ENCODE measurements around the gene TUBB6. TPM values are rescaled to one million over a fixed set of nuclear protein-coding genes. Genes with fewer than 3 reads are reported as not detected.

Gene TUBB6
- 452 TPM for total RNA-seq (ENCODE audit: insufficient read depth, low replicate concordance)

DNA sequence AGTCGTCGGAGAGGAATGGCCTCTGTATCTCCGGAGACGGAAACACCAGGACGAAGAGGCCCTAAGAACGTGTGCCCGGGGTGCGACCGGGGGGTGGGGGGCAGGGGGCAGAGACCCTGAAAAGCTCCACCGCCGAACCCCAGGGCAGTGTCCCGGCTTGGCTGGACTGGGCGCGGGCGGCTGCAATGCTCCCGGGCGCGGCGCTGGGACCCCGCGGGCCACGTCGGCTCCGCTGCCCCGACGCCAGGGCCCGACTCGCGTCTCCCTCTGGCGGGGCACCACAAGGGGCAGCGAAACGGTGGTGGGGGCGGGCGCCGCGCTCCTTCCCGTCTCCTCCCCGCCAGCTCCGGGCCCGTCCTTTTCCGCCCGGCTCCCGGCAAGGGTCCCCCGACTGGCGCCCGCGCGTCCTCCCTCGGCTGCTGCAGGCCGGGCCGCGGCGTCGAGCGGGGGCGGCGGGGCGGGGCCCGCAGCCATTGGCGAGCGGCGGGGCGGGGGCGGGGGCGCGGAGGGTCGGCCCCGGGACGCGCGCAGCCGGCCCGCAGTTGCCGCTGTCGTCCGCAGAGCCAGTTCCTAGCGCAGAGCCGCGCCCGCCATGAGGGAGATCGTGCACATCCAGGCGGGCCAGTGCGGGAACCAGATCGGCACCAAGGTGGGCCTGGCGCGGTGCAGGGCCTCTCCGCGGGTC, at the start of gene TUBB6:
TUBB6 (plus strand) TSS at position 541 of the 685 bp plus-strand sequence; CDS start at position 593, 52 bp downstream.
- peak; percentile 84 for DNase-seq (ENCODE audit: low spot score)

- DNase-seq (ENCODE audit: low spot score): no peak
Observed at GRCh38 chr18:12258719-12259705, 49.0 kb upstream of the TUBB6 start.

- DNase-seq (ENCODE audit: low spot score): no peak
Observed at GRCh38 chr18:12262748-12263147, 45.3 kb upstream of the TUBB6 start.

DNA sequence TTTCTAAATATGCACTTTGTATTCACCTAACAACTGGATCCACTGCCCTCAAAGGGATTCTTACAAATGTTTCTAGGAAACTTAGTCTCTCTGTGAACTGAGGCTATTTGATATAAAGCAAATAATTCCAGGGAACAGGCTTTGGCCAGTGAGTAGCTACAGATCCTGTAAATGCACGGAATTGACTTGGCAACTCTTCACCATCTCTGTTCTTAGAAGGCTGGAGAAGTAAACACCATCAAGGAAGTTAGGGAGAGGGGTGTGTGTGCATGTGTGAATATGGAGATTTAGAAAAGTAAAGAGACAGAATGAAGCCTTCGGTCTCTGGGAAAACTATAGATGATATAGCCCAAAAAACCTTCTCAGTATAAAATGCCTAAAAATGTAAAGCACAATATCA, 43.2 kb upstream of the TUBB6 start:
- no peak for DNase-seq (ENCODE audit: low spot score)

- peak; percentile 89 for DNase-seq (ENCODE audit: low spot score)
Observed at GRCh38 chr18:12271376-12272235, 36.4 kb upstream of the TUBB6 start.

DNA sequence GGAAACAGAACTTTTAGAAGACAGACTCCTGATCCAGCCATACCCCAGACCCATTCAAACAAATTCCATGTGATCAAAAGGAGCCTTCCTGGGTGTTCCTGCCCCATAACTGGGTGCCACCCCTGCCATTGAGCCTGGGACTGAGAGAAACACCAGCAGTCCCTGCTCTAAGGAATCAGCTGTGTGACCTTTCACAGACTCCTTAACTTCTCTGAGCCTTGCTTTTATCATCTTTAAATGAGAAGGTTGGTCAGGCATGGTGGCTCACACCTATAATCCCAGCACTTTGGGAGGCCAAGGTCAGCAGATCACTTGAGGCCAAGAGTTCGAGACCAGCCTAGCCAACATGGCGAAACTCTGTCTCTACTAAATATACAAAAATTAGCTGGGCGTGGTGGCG, 33.2 kb upstream of the TUBB6 start:
- DNase-seq (ENCODE audit: low spot score): no peak

DNA sequence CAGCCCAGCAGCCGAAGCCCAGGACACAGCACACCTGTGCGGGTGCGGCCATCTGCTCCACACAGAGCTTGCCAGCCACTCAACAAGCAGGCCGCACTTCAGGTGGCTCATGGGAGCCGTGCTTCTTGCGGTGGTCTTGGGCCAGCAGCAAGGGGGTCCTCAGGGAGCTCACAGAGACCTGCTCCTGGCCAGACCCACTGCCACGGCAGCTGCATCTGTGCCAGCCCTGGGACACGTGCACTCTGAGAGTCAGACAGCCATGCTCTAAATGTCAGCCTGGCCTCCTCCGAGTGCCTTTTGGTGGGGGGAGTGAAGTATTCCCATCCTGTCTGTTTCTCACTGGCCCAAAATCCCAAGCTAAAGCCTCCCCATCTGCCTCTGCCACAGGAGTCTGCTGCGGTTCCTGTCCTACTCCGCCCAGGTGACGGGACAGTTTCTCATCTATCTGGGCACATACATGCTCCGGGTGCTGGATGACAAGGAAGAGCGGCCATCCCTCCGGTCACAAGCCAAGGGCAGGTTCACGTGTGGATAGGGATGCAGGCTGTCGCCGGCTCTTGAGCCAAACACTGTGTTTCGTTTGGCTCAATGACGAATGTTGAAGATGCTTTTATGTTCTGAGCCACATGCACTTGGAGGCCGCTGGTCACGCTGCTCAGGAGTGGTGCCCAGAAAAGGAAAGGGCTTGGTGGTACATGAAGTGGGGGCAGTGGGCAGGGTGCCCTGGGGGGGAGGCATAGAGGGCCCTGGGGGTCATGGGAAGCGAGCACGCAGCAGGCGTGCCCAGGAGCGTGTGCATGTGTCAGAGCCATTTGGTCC, 31.1 kb upstream of the TUBB6 start:
- DNase-seq (ENCODE audit: low spot score): no peak

DNA sequence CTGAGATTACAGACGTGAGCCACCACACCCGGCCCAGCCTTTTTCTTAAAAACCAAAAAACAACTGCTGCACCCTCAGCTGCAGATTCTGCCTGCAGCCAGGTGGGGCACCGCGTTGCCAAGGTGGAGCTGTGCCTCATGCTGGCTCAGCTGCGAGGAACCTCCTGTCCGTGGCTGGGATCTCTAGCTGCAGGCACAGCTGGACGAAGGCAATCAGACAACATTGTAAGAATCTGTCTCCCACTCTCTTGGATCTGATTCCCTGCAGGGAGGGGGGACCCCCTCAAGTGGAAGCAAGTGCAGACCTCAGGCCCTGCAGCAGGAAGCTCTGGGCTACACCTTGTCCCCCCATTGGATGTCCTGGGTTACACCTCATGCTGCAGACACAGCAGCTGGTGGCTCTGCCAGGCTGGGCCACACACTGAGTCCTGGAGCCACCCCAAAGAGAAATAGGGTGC, 29.8 kb upstream of the TUBB6 start:
- DNase-seq (ENCODE audit: low spot score): peak; percentile 40

GRCh38 chr18:12278741-12279682, 29.0 kb upstream of the TUBB6 start:
- DNase-seq (ENCODE audit: low spot score): peak; percentile 99

DNA sequence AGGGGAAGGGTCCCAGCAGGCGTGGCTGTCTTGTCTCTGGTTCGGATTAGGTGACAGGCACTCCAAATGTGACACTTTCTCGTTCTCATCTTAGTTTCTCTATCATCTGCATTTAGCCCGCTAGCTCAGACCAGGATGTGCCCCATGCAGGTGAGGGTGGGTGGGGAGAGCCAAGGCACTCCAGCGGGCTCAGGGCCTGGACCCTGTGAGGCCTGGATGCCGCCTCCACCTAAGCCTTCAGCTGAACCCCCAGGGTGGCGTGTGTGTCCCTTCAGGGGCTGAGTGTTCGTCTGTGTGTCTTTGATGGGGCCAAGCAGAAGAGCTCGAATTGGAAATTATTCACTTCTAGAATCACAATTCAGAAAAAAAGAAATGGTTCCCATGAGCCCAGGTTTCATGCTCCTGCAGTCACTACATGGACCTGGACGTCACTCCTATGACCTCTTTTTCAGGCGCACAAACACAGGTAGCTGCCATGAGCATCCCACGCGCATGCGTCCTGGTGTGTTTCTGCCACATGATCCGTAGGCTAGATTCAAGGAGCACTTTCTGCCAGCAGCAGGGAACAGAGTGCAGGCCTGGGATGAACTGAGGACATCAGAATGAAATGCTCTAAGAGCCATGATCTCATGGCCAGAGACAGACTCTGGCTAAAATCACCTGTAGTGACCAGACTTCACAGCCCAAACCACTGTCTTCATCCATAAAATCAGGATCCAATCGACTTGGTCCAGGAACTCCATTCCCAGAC, 28.1 kb upstream of the TUBB6 start:
- no peak for DNase-seq (ENCODE audit: low spot score)

- no peak for DNase-seq (ENCODE audit: low spot score)
Observed at GRCh38 chr18:12281861-12282260, 26.2 kb upstream of the TUBB6 start.

- peak; percentile 73 for DNase-seq (ENCODE audit: low spot score)
Observed at GRCh38 chr18:12282442-12283039, 25.5 kb upstream of the TUBB6 start.

DNA sequence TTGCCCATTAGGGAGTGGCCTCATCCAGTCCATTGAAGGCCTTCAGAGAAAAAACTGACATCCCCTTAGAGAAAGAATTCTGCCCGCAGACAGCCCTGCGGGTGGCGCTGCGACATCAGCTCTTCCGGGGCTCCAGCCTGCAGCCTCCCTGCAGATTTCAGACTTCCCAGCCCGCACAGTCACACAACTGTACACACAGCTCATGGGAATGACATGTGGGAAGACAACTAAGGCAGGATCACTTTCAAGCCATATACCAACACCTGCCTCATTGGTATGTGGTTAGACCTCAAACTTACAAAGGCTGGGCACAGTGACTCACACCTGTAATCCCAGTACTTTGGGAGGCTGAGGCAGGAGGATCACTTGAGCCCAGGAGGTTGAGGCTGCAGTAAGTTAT, 24.8 kb upstream of the TUBB6 start:
- DNase-seq (ENCODE audit: low spot score): no peak

DNA sequence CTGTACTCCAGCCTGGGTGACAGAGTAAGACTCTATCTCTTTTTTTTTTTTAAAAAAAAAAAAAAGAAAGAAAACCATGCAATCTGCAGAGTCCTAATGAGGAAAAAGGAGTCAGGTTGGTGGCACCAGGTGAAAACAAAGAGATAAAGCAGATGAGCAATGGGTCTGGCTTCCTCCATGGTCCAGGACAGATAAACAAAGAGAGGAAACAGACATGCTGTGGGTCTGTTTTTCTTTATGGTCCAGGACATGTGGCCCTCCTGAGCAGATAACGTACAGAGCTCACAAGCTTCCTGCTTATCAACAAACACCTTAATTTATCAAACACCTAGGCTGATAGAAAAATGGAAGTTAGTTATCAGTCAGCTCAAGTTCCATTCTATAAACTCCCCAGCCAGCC, 24.4 kb upstream of the TUBB6 start:
- no peak for DNase-seq (ENCODE audit: low spot score)

DNA sequence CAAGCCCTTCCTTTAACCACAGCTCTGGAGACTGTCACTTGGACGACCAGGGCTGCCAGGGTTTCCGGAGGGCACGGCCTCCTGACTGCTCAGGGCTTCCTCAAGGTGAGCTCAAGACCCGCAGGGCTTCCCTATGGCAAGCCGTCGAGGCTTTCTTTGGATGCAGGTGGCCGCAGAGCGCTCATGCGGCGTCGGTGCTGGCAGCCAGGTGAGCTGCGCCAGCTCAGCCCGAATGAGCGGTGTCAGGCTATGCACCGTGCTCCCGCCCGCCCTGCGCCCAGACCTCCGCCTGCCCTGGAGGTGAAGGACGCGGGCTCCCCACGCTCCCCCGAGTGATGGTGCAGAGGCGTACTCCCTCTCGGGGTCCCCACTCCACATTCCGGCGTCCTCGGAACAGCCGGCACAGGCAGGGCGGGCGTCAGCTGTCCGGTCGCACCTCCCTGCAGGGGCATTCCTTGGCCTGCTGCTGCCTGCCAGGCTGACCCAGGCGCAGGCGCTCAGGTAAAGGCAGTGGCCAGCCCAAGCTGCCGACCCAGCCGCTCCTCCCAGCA, 20.8 kb upstream of the TUBB6 start:
- peak; percentile 20 for DNase-seq (ENCODE audit: low spot score)

DNA sequence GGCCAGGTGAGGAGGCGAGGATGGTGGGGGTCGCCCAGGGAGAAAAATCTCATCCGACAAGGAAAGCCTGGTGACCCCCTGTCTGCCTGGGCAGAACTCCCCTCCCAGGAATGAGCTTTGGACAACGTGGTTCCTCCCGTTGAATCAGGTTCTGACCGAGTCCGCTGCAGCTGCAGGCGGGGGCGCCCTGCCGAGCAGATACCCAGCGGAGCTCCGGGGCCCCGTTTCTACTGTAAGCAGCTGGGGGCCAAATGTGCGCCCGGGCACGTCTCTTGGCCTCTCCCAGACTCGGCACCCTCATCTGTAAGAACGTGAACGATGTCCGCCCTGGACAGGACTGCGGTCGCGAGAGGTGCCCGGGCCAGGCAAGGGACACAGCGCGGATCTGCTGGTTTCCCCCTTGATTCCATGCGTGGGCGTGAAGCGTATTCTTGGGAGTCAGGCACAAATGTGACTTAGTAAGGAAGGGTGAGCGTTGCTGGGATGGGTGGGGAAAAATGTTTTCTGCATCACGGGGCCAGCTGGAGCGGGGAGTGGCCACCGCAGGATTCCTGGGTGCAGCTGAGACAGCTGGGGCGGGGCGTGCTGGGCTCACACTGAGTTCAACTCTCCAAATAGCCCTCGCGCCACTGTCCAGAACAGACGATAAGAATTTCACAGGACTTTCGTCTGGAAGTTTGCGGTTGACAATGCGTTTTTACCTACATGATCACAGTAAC, 20.2 kb upstream of the TUBB6 start:
- peak; percentile 87 for DNase-seq (ENCODE audit: low spot score)

DNA sequence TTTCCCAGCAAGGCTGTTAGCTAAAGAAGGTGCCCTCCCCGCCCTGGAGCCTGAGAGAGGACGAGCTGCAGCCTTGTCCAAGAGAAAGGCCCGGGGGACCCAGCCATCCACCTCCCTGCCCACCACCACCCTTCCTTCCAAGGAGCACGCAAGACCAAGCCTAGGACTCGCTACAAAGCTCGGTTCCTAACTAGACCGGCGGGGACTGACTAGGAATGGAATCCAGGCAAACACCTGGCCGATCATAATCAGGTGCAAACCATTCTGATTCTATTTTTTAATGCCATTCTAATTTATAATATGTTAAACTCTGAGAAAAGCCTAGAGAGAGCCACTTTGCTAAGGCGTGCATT, 19.7 kb upstream of the TUBB6 start:
- no peak for DNase-seq (ENCODE audit: low spot score)

GRCh38 chr18:12290086-12290485, 18.0 kb upstream of the TUBB6 start:
- DNase-seq (ENCODE audit: low spot score): no peak
